HG02678 (cell line): Measurements from ENCODE around the gene SSH2.

Source experiments
- ATAC-seq: cut with Tn5 transposase; IDR thresholded peaks from one replicate; pipeline ENCODE4 v1.9.1; 2021; ENCODE audit warnings: mild to moderate bottlenecking, moderate library complexity; ENCODE audit not compliant: unreplicated experiment

SSH2 gene

GRCh38 chr17:29594519-29595090 is 335.4 kb downstream of the SSH2 start:
- ATAC-seq, result no peak

DNA sequence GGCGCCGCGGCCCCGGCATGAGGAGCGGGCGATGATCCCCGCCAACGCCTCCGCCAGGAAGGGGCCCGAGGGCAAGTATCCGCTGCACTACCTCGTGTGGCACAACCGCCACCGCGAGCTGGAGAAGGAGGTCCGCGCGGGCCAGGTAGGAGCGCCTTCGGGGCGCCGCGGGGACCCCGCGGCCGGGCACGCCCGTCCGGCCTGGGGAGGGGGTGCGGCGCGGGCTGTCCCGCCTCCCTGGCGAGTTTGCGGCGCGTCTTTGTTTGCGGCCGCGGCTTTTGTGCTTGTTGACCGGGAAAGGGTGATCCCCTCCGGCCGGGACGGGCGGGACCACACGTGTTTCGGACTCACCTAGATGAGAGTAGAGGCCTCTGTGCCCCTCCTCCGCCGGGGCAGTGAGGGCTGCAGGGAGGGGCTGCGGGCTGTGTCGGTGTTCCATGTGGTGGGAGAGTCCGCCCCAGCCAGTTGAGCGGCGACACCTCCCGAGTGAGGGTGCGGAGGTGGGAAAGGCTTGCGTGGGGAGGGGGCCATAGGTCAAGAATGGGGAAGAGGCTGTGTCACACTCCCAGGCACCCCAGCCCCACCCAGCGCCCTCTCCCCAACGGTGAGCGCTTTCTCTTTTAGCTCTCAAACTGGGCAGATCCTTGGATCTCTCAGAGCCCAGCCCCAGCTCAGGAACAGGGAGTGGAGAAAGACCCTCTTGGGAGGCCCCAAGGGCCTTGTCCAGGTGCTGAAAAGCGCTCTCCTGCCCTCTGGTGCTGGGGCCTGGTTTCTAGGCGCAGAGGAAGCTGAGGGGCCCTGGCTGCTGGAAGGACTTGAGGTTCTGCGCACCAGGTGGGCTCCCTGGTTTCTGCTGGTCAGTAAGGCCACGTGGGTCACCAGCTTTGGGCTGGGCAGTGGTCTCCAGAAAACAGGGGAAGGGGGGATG is 336.2 kb downstream of the SSH2 start:
- ATAC-seq, result no peak

DNA sequence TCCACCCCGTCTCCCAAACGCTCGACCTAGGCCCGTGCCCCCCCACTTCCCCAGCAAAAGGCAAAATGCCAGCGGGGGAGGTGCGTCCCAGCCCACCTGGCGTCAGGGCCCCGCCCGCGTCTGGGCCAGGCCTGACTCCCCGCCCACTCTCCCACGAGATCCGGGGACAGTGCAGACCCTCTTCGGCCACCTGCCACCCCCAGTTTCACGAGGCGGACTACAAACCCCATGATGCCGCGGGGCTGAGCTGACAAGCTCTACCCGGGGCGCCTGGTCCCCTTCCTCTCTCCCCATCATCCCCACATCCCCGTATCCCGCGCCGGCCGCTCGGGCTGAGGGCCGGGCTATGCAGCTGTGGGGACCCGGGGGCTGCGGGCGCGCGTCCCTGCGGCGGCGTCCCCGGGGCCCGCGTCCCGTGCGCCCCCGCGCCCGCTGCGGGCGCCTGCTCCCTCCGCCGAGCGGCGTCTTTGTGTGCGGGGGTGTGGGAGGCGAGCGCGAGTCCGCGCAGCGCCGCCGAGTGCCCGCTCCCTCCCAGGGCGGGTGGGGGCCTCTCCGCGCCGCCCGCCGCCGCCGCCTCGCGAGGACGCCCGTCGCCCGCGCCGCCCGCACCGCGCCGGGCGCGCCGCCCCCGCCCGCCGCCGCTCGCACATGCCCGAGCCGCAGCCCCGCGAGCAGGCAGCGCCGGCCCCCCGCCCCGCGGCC is 337.0 kb downstream of the SSH2 start, which contains the start of gene ANKRD13B:
TSS of gene ANKRD13B (plus strand) at position 283 of the 702 bp plus-strand sequence. CDS start 490 bp downstream, outside the sequence.
- ATAC-seq, result no peak

DNA sequence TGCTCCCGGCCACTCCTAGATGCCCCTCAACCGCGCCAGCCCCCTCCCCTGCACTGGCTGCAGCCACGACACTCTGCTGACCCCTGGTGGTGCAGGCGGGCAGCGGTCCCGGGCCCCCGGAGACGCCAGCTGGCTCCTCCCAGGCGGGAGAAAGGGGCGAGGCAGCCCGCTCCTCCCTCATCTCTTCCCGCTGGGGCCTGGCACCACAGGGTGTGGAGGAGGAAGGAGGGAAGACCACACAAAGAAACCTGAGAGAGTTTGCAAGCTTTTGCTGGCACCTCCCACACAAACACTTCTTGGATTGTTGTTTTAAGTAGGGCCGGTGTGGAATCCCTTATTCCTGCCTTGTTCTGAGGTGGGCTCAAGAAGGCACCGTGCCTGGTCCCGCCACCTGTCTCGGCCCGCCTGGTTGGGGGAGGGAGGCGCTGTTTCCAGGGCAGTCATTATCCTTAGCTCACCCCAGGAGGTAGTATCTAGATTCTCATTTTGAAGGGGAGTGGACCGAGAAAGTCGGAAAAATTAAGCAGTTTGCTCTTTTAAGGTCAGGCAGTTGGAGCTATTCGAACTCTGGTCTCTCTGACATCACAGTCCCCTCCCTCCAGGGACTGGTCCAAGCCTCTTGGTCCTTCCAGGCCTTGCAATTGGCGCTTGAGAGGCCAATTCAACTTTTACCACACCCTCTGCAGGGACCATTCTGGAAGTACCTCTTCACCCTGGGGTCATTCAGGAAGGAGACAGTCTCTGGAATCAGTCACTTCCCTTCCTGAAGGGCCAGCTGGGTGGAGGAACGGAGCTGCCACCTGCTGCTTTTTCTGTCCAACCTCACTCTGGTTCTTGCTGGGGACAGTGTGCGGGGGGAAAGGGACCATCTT is 338.1 kb downstream of the SSH2 start:
- no peak for ATAC-seq

DNA sequence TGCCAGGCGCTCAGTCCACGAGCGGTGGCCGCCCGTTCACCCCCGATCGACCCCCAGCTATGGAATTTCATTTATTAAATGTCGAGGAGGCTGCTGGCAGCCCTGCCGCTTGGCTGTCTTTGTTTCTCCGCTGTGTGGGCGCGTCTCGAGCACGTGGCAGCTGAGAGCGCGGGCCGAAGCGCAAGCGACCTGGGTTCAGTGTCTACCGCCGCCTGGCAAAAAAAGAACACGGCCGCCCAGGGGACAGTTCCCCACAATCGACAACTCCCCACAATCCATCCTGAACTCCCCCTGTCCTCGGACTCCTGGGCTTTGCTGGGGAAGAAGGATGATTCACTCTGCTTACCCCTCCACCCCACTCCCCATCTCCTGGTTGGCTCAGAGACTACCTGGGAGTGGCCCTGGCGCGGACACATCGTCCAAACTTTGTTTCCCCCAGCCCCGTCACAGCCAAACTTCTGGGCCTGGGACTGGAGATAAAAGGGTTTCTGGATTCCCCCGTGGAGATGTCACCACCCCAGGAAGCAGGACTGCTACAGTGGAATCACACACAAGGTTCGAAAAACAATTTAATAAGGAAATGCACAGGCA is 338.8 kb downstream of the SSH2 start:
- no peak for ATAC-seq

DNA sequence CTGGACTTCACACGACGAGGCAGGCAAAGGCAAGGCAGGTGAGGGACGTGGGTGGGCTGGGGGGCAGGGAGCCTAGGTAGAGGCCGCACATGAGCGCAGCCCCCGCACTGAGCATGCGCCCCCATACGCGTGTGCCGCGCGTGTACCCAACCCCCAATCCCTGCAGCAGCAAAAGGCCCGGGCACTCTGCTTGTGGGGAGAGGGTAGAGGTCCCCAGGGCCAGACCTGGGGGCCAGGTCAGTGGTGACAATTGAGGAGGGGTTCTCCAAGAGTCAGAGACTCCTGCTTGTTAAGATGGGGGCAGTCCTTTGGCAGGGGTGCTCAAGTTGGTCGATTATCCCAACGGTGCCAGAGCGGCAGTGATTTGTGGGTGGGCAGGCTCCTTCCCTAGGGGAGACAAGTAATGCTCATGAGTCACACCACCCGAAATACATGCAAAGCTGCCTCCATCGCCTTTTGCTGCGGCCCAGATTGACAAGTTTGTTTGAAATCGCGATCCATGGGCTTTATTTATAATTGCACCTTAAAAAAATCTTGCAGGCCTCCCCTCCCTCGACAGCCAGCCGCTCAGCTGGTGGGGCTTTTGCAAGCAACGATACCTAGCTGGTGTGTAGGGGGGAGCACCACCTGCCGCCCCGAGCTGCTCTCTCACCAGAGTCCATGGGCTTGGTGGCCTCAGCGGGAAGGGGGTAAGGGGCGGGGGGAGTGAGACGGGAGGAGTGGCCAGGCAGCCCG is 339.4 kb downstream of the SSH2 start:
- ATAC-seq, result no peak

DNA sequence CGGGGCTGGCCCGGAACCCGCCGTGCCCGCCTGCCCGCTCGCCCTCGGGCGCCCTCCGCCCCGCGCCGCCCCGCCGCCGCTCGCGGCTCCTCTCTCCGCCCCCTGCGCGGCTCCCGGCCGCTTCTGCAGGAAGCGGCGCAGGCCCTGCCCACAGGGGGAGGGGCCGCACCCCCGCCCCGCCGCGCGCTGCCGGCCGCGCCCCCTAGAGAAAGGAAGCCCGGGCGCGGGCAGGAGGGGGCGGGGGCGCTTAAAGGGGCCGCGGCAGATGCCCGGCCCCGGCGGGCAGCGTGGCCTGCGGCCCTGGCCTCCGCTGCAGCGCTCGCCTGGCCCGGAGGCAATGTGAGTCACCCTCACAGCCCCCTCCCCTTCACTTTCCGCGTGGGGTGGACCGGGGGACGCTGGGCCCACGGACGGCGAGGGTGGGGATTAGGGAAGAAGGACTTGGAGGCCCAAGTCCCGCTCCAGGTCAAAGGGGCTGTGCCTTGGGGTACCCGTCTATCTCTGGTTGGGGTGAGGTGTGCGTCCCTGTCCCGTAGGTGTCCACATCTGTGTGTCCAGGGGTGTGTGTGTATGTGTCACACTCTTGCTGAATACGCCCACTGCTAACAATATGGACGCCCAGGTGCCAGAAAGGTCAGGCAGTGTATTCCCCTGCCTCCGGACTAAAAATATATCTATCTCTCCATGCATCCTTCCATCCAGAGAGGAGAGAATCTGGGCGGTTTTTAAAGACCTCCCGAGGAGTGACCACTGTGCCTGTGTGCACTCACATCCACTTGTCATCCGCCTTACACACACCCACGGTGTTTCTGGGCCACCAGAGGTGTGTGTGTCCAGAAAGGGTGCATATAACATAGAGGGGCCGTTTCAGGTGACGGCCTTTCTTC is 340.3 kb downstream of the SSH2 start, which contains the start of gene GIT1:
TSS of gene GIT1 (minus strand) at position 125 of the 887 bp plus-strand sequence. CDS start 270 bp downstream, outside the sequence.
- peak; percentile 68 for ATAC-seq

DNA sequence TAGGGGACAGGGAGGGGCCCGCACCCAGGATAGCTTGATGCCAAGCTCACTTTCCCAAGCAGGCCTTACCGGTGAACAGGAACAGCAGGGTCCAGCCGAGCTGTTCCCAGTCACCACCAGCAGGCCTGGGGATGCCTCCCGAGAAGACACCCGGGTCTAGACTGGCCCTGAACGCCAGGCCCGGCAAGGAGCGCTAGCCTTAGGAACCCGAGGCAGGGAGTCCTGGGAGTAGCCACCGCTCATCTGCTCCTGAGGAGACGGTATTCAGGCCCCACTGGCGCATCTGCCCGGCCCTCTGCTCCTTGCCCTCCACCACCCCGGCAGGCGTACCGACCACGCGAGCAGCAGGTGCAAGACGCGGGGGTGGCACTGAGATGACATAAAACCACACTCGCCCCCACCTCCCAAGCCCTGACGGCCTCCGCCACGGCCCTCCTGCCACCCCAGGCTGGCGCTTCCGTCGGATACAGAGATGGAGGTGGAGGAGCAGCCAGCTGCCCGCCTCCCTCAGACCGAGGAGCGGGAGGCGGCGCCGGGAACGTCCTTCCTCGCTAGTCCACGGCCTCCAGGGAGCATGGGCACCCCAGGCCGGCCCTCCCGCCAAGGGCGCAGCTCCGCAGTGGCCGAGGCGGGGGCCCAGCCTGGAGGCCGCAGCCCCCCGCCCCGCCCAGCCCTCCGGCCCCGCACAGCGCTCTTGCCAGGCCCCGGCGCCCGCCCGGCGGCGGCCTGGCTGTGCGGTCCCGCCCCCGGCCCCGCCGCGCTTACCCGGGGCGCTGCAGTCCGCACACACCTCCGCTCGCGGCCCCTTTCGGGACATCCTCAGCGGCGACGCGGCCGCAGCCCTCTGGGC is 341.2 kb downstream of the SSH2 start:
- ATAC-seq, result peak; percentile 24

DNA sequence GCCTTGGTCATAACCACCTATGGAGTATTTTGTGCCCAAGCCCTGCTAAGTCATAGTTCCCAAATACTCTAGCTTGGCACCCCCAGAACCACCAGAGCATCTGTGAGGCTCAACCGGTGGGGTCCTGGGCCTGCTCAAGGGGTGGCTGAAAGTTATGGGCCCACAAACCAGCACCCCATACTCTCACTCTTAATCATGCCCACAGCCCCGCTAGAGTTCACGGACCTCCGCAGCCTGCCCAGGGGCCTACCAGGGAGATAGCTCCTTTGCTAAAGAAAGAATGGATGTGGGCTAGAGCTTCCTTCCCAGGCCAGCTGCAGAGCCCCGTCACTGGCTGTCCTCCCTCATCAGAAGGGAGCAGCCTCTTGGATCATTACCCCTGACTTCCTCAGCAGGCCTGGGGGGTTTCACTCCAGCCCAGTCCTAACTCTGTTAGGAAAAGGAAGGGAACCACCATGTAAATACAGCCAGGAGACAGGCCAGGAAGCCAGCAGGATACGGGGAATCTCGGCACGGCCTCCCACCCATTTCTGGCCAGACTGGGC is 341.9 kb downstream of the SSH2 start:
- ATAC-seq, result no peak

- ATAC-seq, result no peak
Measured at GRCh38 chr17:29587591-29587990, 342.4 kb downstream of the SSH2 start.

GRCh38 chr17:29586676-29587469 is 343.2 kb downstream of the SSH2 start:
- no peak for ATAC-seq

- no peak for ATAC-seq
Measured at GRCh38 chr17:29585080-29585751, 344.8 kb downstream of the SSH2 start.

GRCh38 chr17:29584452-29585079 is 345.5 kb downstream of the SSH2 start:
- no peak for ATAC-seq

- ATAC-seq, result no peak
Measured at GRCh38 chr17:29583324-29584248, 346.4 kb downstream of the SSH2 start.
